Measurements from ENCODE around the gene SH3BP5.

DNA sequence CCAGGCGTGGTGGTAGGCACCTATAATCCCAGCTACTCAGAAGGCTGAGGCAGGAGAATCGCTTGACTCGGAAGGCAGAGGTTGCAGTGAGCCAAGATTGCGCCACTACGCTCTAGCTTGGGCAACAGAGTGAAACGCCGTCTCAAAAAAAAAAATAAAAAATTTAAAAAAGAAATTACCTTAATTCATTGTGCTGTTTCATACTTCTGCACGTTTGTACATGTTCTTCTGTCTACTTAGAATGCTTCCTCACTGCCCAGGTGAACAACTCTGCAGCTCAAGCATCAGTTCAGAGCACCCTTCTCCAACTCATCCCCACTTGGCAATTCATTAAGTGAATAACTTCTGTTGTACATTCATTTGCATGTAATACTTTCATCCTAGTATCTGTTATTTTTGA lies 112.3 kb downstream of the SH3BP5 start:
- TF ChIP-seq CTCF (conservative IDR thresholded peaks at IDR 0.05 in 1 of 2, IDR thresholded peaks at IDR 0.05 in 1 of 2; ENCODE audit: low read depth in 1 of 2, low read length in 2 of 2) (no peak), EZH2 (IDR thresholded peaks at IDR 0.05; ENCODE audit: low read length, missing control alignments) (no peak)

Measured in fibroblast of lung (primary cell).